ENCODE measurements around the gene COL28A1.

DNA sequence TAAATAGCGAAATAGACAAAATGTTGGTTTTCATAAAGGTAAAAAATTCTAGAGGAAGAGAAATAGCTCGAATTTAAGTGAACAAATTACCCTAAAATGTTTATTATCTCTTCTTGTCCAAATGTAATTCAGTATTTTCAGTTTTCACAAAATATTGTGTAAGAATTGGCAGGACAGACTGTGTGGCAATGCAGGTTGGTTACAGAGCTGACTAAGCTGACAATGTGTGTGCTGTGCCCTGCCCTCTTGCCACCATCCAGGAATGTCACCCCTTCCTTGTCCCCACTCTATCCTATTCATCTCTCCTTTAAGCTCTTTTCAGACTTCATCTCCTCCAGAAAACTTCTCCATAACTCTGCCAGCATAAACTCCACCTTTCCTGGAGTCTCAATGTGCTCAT is 46.1 kb downstream of the COL28A1 start:
- TF ChIP-seq, protein P1, sequence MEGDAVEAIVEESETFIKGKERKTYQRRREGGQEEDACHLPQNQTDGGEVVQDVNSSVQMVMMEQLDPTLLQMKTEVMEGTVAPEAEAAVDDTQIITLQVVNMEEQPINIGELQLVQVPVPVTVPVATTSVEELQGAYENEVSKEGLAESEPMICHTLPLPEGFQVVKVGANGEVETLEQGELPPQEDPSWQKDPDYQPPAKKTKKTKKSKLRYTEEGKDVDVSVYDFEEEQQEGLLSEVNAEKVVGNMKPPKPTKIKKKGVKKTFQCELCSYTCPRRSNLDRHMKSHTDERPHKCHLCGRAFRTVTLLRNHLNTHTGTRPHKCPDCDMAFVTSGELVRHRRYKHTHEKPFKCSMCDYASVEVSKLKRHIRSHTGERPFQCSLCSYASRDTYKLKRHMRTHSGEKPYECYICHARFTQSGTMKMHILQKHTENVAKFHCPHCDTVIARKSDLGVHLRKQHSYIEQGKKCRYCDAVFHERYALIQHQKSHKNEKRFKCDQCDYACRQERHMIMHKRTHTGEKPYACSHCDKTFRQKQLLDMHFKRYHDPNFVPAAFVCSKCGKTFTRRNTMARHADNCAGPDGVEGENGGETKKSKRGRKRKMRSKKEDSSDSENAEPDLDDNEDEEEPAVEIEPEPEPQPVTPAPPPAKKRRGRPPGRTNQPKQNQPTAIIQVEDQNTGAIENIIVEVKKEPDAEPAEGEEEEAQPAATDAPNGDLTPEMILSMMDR (conservative IDR thresholded peaks at IDR 0.05; ENCODE audit: low read length): no peak
- TF ChIP-seq EZH2phosphoT487 (IDR thresholded peaks at IDR 0.05; ENCODE audit: borderline replicate concordance): no peak
